HEK293 (cell line): ENCODE measurements around the gene CDIPT.

Experiments
- CTCF ChIA-PET: fragments of 350-600 bp; formaldehyde crosslinking; extraction: SDS; loops from one replicate; lab custom pipeline; 2021; ENCODE audit warnings: antibody characterized with exemption; lab: Yijun Ruan, JAX
- POLR2A ChIA-PET: fragments of 300-600 bp; formaldehyde crosslinking; extraction: SDS; loops from one replicate; lab custom pipeline; 2020; ENCODE audit warnings: antibody characterized with exemption, inconsistent platforms; lab: Yijun Ruan, JAX
- H3K27ac ChIP-seq: fragments of 200-500 bp; sonication (Bioruptor generic); 2 replicates; pipeline ENCODE4 v1.5.1; 2014; ENCODE audit warnings: low read depth, low read length, control low read depth, inconsistent platforms; ENCODE audit errors: extremely low read depth
- H3K36me3 ChIP-seq, 2 experiments: fragments of 200-500 bp in 1 of 2; sonication (Bioruptor generic) in 1 of 2; 1 replicate in 1 of 2; 2 replicates in 1 of 2; pipeline ENCODE4 v1.5.1; 2014 to 2017; ENCODE audit warnings: inconsistent platforms in 2 of 2, low read length in 2 of 2; ENCODE audit not compliant: control insufficient read depth in 2 of 2, insufficient read depth in 1 of 2
- H3K4me1 ChIP-seq: fragments of 200-500 bp; sonication (Bioruptor generic); 2 replicates; pipeline ENCODE4 v1.5.1; 2014; ENCODE audit warnings: mild to moderate bottlenecking, low read length, inconsistent platforms; ENCODE audit not compliant: control insufficient read depth, insufficient read depth
- H3K4me3 ChIP-seq: 2 replicates; pipeline ENCODE4 v1.5.1; 2011; ENCODE audit warnings: low read depth, mild to moderate bottlenecking, control low read depth, low read length, moderate library complexity
- H3K9me3 ChIP-seq: fragments of 200-500 bp; sonication (Bioruptor generic); 2 replicates; pipeline ENCODE4 v1.5.1; 2014; ENCODE audit warnings: low read depth, low read length, inconsistent platforms; ENCODE audit not compliant: control insufficient read depth, insufficient read depth
- ELK4 ChIP-seq: IDR thresholded peaks from 2 replicates; pipeline ENCODE4 v1.6.1; 2011; ENCODE audit warnings: mild to moderate bottlenecking, low read depth, low read length, borderline replicate concordance
- GLIS2 ChIP-seq: fragments of 450-650 bp; formaldehyde crosslinking; IDR thresholded peaks from 2 replicates; pipeline ENCODE4 v1.5.1; 2016; ENCODE audit warnings: missing biosample characterization, missing genetic modification characterization
- HOXD13 ChIP-seq: sonication (generic); formaldehyde crosslinking; IDR thresholded peaks from 2 replicates; pipeline ENCODE4 v1.8.0; 2022; ENCODE audit warnings: missing genetic modification reagents, borderline replicate concordance
- MYNN ChIP-seq: fragments of 450-650 bp; formaldehyde crosslinking; IDR thresholded peaks from 2 replicates; pipeline ENCODE4 v1.5.1; 2016; ENCODE audit warnings: missing biosample characterization, missing genetic modification characterization, borderline replicate concordance
- OVOL3 ChIP-seq: fragments of 450-650 bp; formaldehyde crosslinking; IDR thresholded peaks from 2 replicates; pipeline ENCODE4 v1.5.1; 2016; ENCODE audit warnings: missing biosample characterization, missing genetic modification characterization
- PRDM1 ChIP-seq: fragments of 450-650 bp; formaldehyde crosslinking; IDR thresholded peaks from 2 replicates; pipeline ENCODE4; 2016; ENCODE audit warnings: missing biosample characterization, missing genetic modification characterization
- RBAK ChIP-seq: fragments of 450-650 bp; formaldehyde crosslinking; IDR thresholded peaks from 2 replicates; pipeline ENCODE4 v1.5.1; 2016; ENCODE audit warnings: missing biosample characterization, missing genetic modification characterization
- YY2 ChIP-seq: fragments of 450-650 bp; formaldehyde crosslinking; IDR thresholded peaks from 2 replicates; pipeline ENCODE4 v1.5.1; 2016; ENCODE audit warnings: missing biosample characterization, missing genetic modification characterization
- ZBTB49 ChIP-seq: fragments of 450-650 bp; formaldehyde crosslinking; IDR thresholded peaks from 2 replicates; pipeline ENCODE4 v1.5.1; 2016; ENCODE audit warnings: missing biosample characterization, missing genetic modification characterization, low read depth
- ZBTB6 ChIP-seq: fragments of 450-650 bp; formaldehyde crosslinking; IDR thresholded peaks from 2 replicates; pipeline ENCODE4 v1.5.1; 2017; ENCODE audit warnings: missing biosample characterization, missing genetic modification characterization
- ZNF114 ChIP-seq: fragments of 450-650 bp; formaldehyde crosslinking; IDR thresholded peaks from 2 replicates; pipeline ENCODE4 v1.5.0; 2017; ENCODE audit warnings: missing biosample characterization, missing genetic modification characterization
- ZNF138 ChIP-seq: fragments of 450-650 bp; formaldehyde crosslinking; IDR thresholded peaks from 2 replicates; pipeline ENCODE4 v1.5.1; 2016; ENCODE audit warnings: missing biosample characterization, missing genetic modification characterization, borderline replicate concordance
- ZNF146 ChIP-seq: fragments of 450-650 bp; formaldehyde crosslinking; IDR thresholded peaks from 2 replicates; pipeline ENCODE4 v1.5.1; 2016; ENCODE audit warnings: missing biosample characterization, missing genetic modification characterization
- ZNF366 ChIP-seq: fragments of 450-650 bp; formaldehyde crosslinking; conservative IDR thresholded peaks from 2 replicates; pipeline ENCODE4 v1.5.1; 2016; ENCODE audit warnings: missing biosample characterization, missing genetic modification characterization
- ZNF423 ChIP-seq: fragments of 450-650 bp; formaldehyde crosslinking; IDR thresholded peaks from 2 replicates; pipeline ENCODE4 v1.5.1; 2016; ENCODE audit warnings: missing biosample characterization, missing genetic modification characterization
- ZNF473 ChIP-seq: fragments of 450-650 bp; formaldehyde crosslinking; IDR thresholded peaks from 2 replicates; pipeline ENCODE4 v1.5.1; 2017; ENCODE audit warnings: missing biosample characterization, missing genetic modification characterization
- ZNF518A ChIP-seq: fragments of 450-650 bp; formaldehyde crosslinking; conservative IDR thresholded peaks from 2 replicates; pipeline ENCODE4 v1.5.1; 2016; ENCODE audit warnings: low read depth, missing biosample characterization, missing genetic modification characterization
- ZNF544 ChIP-seq: fragments of 450-650 bp; formaldehyde crosslinking; IDR thresholded peaks from 2 replicates; pipeline ENCODE4 v1.5.0; 2017; ENCODE audit warnings: missing biosample characterization, missing genetic modification characterization
- ZNF548 ChIP-seq: fragments of 450-650 bp; formaldehyde crosslinking; IDR thresholded peaks from 2 replicates; pipeline ENCODE4 v1.5.1; 2016; ENCODE audit warnings: missing biosample characterization, missing genetic modification characterization
- ZNF626 ChIP-seq: fragments of 450-650 bp; sonication (Bioruptor Pico); formaldehyde crosslinking; IDR thresholded peaks from 2 replicates; pipeline ENCODE4 v1.5.1; 2018; ENCODE audit warnings: missing biosample characterization, missing genetic modification characterization, inconsistent platforms
- ZNF701 ChIP-seq: fragments of 450-650 bp; formaldehyde crosslinking; IDR thresholded peaks from 2 replicates; pipeline ENCODE4 v1.5.1; 2016; ENCODE audit warnings: missing biosample characterization, missing genetic modification characterization
- ZNF785 ChIP-seq: fragments of 450-650 bp; formaldehyde crosslinking; IDR thresholded peaks from 2 replicates; pipeline ENCODE4 v1.5.1; 2016; ENCODE audit warnings: missing biosample characterization, missing genetic modification characterization
- ZSCAN5A ChIP-seq: fragments of 450-650 bp; formaldehyde crosslinking; IDR thresholded peaks from 2 replicates; pipeline ENCODE4 v1.5.1; 2016; ENCODE audit warnings: missing biosample characterization, missing genetic modification characterization
- ZXDB ChIP-seq: fragments of 450-650 bp; formaldehyde crosslinking; IDR thresholded peaks from 2 replicates; pipeline ENCODE4 v1.5.1; 2016; ENCODE audit warnings: missing biosample characterization, missing genetic modification characterization

Gene CDIPT

GRCh38 chr16:29864205-29864604 is 1.2 kb upstream of the CDIPT start (continued):
- TF ChIP-seq ELK4: no peak
- TF ChIP-seq ZNF785 (tag by site-specific recombination): no peak
- no peak for TF ChIP-seq ZNF114
- TF ChIP-seq ZNF473 (tag by site-specific recombination): no peak
- TF ChIP-seq HOXD13 (CRISPR knock-in tag): no peak
- no peak for TF ChIP-seq ZBTB49 (tag by site-specific recombination)

- H3K36me3 ChIP-seq: peaks cover 4 to 29% of the 10 kb centered on the region in 2 experiments; a peak in 2 of 3 replicates
- ChIA-PET POLR2A (interaction anchor here (1.0 to 1.9 kb wide), 5 partner anchors 9 to 98 kb away, joined by 3 to 7 read pairs (median 5); partner anchors contain the start of genes SEZ6L2 and TMEM219), CTCF (interaction anchor here (0.6 to 2.0 kb wide), 4 partner anchors 9 to 77 kb away, joined by 3 to 7 read pairs (median 4); no protein-coding TSS in a partner anchor)
- no peak for TF ChIP-seq RBAK (tag by site-specific recombination)
- TF ChIP-seq MYNN (tag by site-specific recombination): no peak
- TF ChIP-seq ZNF626 (tag by site-specific recombination): no peak
- no peak for TF ChIP-seq ZNF146 (tag by site-specific recombination)
- TF ChIP-seq GLIS2 (tag by site-specific recombination): peak; percentile 14; the same call in 1 of the 2 replicates
- no peak for TF ChIP-seq YY2 (tag by site-specific recombination)
- TF ChIP-seq ZNF548 (tag by site-specific recombination): no peak
- TF ChIP-seq ZNF138: no peak
- no peak for TF ChIP-seq ZNF423 (tag by site-specific recombination)
- no peak for TF ChIP-seq OVOL3 (tag by site-specific recombination)
- no peak for TF ChIP-seq ZNF544 (tag by site-specific recombination)
- TF ChIP-seq ZNF518A: no peak
- TF ChIP-seq ZNF114: no peak
- TF ChIP-seq ZXDB (tag by site-specific recombination): 0 out of 2 replicates have a peak, but pooled peaks have one; percentile 64
- TF ChIP-seq ZSCAN5A: no peak
- TF ChIP-seq PRDM1: no peak
- no peak; the same call in 1 of the 2 replicates for TF ChIP-seq ZNF366 (tag by site-specific recombination)
- no peak for TF ChIP-seq ZNF701 (tag by site-specific recombination)
- peak; percentile 98; the same call in 1 of the 2 replicates for TF ChIP-seq ZBTB6 (tag by site-specific recombination)
Observed at GRCh38 chr16:29863669-29863984, 601 bp upstream of the CDIPT start.

More at GRCh38 chr16:29863669-29863984, 601 bp upstream of the CDIPT start:
- Histone ChIP-seq H3K4me3 (peak overlapping the region; percentile 12; the same call in 1 of the 2 replicates), H3K9me3 (no peaks in the 10 kb centered on the region), H3K4me1 (no peaks in the 10 kb centered on the region), H3K27ac (peak overlapping the region; percentile 93)
